ENCODE results near the gene BAHD1. TPM values are rescaled to one million over a fixed set of nuclear protein-coding genes. Genes with fewer than 3 reads are reported as not detected.

Gene BAHD1
- total and polyA plus RNA-seq, 9 donors: 14.8 to 67.3 (median 40.1) TPM

DNA sequence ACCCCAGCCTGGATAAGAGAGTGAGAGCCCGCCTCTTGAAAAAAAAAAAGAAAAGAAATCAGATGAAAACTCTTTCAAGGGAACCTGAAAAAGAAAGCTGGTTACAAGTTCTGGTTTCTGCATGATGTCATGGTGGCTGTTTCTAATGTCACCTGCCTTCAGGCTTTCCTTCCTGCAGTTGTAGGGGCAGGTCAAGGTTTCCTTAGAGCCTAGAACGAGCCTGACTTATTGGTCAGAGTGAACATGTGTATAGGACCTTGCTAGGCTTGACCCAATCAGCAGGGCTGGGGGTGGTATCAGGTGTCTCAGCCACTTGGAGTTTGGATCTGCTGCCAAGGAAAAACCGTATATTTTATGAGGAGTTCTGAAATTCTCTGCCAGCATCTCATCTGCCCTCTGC lies 31.4 kb upstream of the BAHD1 start:
- intact Hi-C loops (cut with DNase I): no loop called here
- Histone ChIP-seq H3K36me3 (no peaks in the 10 kb centered on the region), H3K4me3 (no peak overlapping the region), H3K4me1 (ENCODE audit: insufficient read depth) (peaks cover 4% of the 10 kb centered on the region), H3K27ac (no peak overlapping the region), H3K27me3 (no peaks in the 10 kb centered on the region), H3K9me3 (no peaks in the 10 kb centered on the region)
- DNase-seq: no peak
- TF ChIP-seq EP300 (IDR thresholded peaks at IDR 0.05) (no peak), POLR2A (IDR thresholded peaks at IDR 0.05) (no peak)
- TF ChIP-seq, protein P1, sequence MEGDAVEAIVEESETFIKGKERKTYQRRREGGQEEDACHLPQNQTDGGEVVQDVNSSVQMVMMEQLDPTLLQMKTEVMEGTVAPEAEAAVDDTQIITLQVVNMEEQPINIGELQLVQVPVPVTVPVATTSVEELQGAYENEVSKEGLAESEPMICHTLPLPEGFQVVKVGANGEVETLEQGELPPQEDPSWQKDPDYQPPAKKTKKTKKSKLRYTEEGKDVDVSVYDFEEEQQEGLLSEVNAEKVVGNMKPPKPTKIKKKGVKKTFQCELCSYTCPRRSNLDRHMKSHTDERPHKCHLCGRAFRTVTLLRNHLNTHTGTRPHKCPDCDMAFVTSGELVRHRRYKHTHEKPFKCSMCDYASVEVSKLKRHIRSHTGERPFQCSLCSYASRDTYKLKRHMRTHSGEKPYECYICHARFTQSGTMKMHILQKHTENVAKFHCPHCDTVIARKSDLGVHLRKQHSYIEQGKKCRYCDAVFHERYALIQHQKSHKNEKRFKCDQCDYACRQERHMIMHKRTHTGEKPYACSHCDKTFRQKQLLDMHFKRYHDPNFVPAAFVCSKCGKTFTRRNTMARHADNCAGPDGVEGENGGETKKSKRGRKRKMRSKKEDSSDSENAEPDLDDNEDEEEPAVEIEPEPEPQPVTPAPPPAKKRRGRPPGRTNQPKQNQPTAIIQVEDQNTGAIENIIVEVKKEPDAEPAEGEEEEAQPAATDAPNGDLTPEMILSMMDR (IDR thresholded peaks at IDR 0.05): no peak
- WGBS, 3 donors: 68 to 80% (median 70%) methylated on average over 3 of the region's 3 CpGs

DNA sequence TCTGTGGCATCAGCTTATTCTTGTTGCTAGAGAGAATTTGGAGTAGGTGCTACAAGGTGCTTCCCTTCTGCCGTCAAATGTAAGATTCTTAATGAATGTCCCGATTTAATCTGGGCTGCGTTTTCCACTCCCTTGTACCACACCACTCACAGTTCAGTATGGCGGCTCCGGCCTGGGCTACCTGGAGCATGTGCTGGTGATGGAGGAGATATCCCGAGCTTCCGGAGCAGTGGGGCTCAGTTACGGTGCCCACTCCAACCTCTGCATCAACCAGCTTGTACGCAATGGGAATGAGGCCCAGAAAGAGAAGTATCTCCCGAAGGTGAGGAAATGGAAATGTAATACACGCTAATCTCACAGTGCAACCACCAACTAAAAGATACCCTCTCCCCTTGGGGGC lies 30.3 kb upstream of the BAHD1 start:
- no peak overlapping the region for H3K4me3 ChIP-seq
- H3K9me3 ChIP-seq: no peaks in the 10 kb centered on the region
- no peaks in the 10 kb centered on the region for H3K27me3 ChIP-seq
- TF ChIP-seq EP300 (IDR thresholded peaks at IDR 0.05) (no peak), POLR2A (IDR thresholded peaks at IDR 0.05) (no peak)
- TF ChIP-seq, protein P1 (IDR thresholded peaks at IDR 0.05): no peak
- WGBS, 3 donors: 92 to 95% (median 93%) methylated on average over 11 of the region's 11 CpGs
- H3K36me3 ChIP-seq: no peaks in the 10 kb centered on the region
- H3K4me1 ChIP-seq (ENCODE audit: insufficient read depth): peaks cover 2% of the 10 kb centered on the region
- DNase-seq: no peak
- no peak overlapping the region for H3K27ac ChIP-seq
- intact Hi-C loops (cut with DNase I): no loop called here

DNA sequence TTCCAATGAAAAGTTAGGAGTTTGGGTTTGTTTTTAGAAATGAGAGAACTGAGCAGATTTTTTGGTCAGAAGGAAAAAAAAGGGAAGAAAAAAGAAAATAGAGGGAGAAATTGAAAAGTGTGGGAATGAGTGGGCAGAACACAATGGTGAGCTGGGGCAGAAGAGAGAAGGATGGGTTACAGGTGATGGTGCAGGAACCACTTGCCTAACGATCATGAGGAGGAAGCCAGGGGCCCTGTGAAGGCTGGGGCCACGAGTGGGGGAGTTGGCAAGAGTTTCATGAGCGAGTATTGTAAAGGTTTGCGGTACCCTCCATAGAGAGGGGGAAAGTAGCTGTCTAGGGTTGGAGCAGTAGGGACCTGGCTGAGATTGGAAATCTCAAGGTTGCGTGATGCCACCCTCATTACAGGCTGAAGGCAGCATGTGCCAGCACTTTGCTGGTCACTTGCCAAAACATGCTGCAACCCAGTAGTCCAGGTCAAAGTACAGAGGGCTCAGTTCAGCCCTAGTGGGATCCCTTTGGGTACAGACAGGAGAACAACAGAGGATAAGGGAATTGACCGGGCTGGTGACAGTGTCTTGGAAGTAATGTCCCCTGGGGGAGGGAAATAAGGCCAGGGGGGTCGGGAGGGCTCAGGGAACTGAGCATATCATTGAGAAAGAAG lies 28.5 kb upstream of the BAHD1 start:
- intact Hi-C loops (cut with DNase I): no loop called here
- H3K36me3 ChIP-seq: no peaks in the 10 kb centered on the region
- H3K4me1 ChIP-seq (ENCODE audit: insufficient read depth): no peaks in the 10 kb centered on the region
- no peak overlapping the region for H3K4me3 ChIP-seq
- WGBS, 3 donors: 79 to 82% (median 80%) methylated on average over 7 of the region's 7 CpGs
- DNase-seq: no peak
- no peaks in the 10 kb centered on the region for H3K27me3 ChIP-seq
- TF ChIP-seq, protein P1 (IDR thresholded peaks at IDR 0.05): no peak
- TF ChIP-seq POLR2A (IDR thresholded peaks at IDR 0.05) (no peak), EP300 (IDR thresholded peaks at IDR 0.05) (no peak)
- H3K27ac ChIP-seq: no peak overlapping the region
- no peaks in the 10 kb centered on the region for H3K9me3 ChIP-seq

DNA sequence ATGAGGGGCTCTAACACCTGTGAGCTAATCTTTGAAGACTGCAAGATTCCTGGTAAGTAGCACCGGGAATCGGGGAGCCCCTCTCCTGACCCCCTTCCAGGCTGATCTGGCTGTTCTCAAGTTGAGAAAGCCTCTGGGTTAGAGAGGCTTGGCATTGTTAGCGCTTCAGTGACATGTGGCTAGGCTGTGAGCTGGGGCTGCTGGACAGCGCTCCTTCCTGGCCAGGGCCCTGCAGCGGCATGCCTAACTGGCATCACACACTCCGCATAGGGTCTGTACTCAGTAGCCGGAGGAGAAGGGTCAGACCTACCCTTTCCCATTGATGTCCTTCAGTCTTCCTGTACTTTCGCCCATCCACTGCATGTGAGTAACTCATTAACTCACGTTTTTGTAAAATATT lies 27.7 kb upstream of the BAHD1 start:
- no peak overlapping the region for H3K4me3 ChIP-seq
- H3K36me3 ChIP-seq: no peaks in the 10 kb centered on the region
- no peak for TF ChIP-seq POLR2A (IDR thresholded peaks at IDR 0.05)
- TF ChIP-seq, protein P1 (IDR thresholded peaks at IDR 0.05): no peak
- no peak for TF ChIP-seq EP300 (IDR thresholded peaks at IDR 0.05)
- no peaks in the 10 kb centered on the region for H3K27me3 ChIP-seq
- intact Hi-C loops (cut with DNase I): no loop called here
- WGBS, 3 donors: 86 to 88% (median 87%) methylated on average over 9 of the region's 9 CpGs
- DNase-seq: no peak
- H3K4me1 ChIP-seq (ENCODE audit: insufficient read depth): no peaks in the 10 kb centered on the region
- H3K27ac ChIP-seq: no peak overlapping the region
- H3K9me3 ChIP-seq: no peaks in the 10 kb centered on the region

All from ovary (tissue), 9 donors.